ENCODE measurements around the gene TRIM54. TPM values are rescaled to one million over a fixed set of nuclear protein-coding genes. Genes with fewer than 3 reads are reported as not detected.

The TRIM54 gene
- total and polyA plus RNA-seq, 2 of the 4 experiments (the other 2 are of a cell fraction): 0.15 TPM; not detected in 1

DNA sequence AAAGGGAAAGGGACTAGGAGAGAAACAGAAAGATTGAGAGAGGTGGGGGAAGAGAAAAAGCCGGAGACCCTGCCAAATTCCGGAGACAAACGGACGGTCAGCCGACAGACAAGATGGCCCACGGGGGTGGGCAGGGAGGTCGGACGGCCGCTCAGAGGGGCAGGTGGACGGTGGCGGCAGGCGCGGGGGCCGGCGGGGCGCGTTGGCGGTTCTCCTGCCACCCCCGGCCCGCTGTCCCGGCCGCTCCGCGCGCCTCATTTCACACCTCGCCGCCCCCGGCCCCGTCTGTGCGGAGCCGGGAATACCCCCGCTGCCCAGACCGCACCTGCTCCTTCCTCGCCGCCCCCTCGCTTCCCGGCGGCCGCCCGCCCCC, 20.3 kb upstream of the TRIM54 start:
- in situ Hi-C loops (cut with MboI; ENCODE audit: low sequenced_read_pairs): no loop called here
- 2% methylated on average over 19 of the region's 40 CpGs; no CpG with 5 or more reads in 1 of the 2 experiments for WGBS, 2 experiments (ENCODE audit: extremely low coverage in 2 of 2, insufficient read length in 1 of 2)
- Histone ChIP-seq H2AK5ac (ENCODE audit: low read depth, low read length) (no peak overlapping the region), H2BK15ac (ENCODE audit: low read depth, low read length) (no peak overlapping the region), H3K27me3 (ENCODE audit: control insufficient read depth, insufficient read depth, low read length) (peaks cover 86% of the 10 kb centered on the region), H4K91ac (ENCODE audit: insufficient read depth, low read depth, low read length) (no peak overlapping the region), H3K9ac (ENCODE audit: low read depth, low read length) (no peak overlapping the region), H3K9me3 (ENCODE audit: control insufficient read depth, insufficient read depth, low read length) (no peaks in the 10 kb centered on the region; the same call in 1 of the 2 replicates), H2BK120ac (ENCODE audit: low read depth, low read length) (no peak overlapping the region), H3K56ac (ENCODE audit: extremely low read depth, insufficient read depth, low read length) (no peak overlapping the region), H2AFZ (replicated peaks; ENCODE audit: low read length, poor library complexity) (no peak overlapping the region), H3K27ac (ENCODE audit: insufficient read depth, low read length) (no peak overlapping the region), H3K4me1 (ENCODE audit: control insufficient read depth, insufficient read depth, low read length) (peaks cover 4% of the 10 kb centered on the region; the same call in 1 of the 2 replicates), H2AK9ac (replicated peaks; ENCODE audit: low read depth, low read length, poor library complexity) (no peak overlapping the region), H2BK5ac (ENCODE audit: low read depth, low read length, poor library complexity, severe bottlenecking) (no peak overlapping the region), H3K4me3 (ENCODE audit: insufficient read depth, low read depth, low read length) (no peak overlapping the region), H4K20me1 (ENCODE audit: insufficient read depth, low read length) (no peaks in the 10 kb centered on the region), H3K23ac (ENCODE audit: low read depth, low read length) (no peak overlapping the region), H2BK20ac (ENCODE audit: low read depth, low read length) (no peak overlapping the region), H4K5ac (ENCODE audit: low read depth, low read length) (no peak overlapping the region), H4K8ac (ENCODE audit: low read depth in 2 of 2, low read length in 2 of 2) (no peak overlapping the region), H3K4me2 (ENCODE audit: low read depth, low read length) (no peak overlapping the region), H3K14ac (replicated peaks; ENCODE audit: low read depth, low read length) (no peak overlapping the region), H3K36me3 (ENCODE audit: control insufficient read depth, insufficient read depth, low read length) (no peaks in the 10 kb centered on the region), H3K4ac (ENCODE audit: low read depth, low read length) (no peak overlapping the region), H3K9me1 (ENCODE audit: insufficient read depth, low read length) (no peaks in the 10 kb centered on the region; the same call in 1 of the 2 replicates), H3K18ac (ENCODE audit: low read depth, low read length) (no peak overlapping the region), H3K79me1 (ENCODE audit: low read depth in 1 of 2, low read length in 2 of 2) (no peaks in the 10 kb centered on the region)
- POLR2A ChIA-PET (ENCODE audit: unreplicated experiment): no interaction called here
- dilution Hi-C loops (cut with HindIII; ENCODE audit: low sequenced_read_pairs, unreplicated experiment): no loop called here
- no TSS peak for BruUV-seq (replicated peaks)
- DNase-seq: no peak
- intact Hi-C loops (cut with micrococcal nuclease): no loop called here
- TF ChIP-seq NFE2L2 (IDR thresholded peaks at IDR 0.05; ENCODE audit: low read depth, low read length) (no peak), BHLHE40 (IDR thresholded peaks at IDR 0.05; ENCODE audit: low read depth, low read length) (no peak)
- no peak for ATAC-seq (ENCODE audit: low read depth)
- CTCF ChIA-PET: no interaction called here

All from IMR-90 (cell line).